ENCODE data around the gene PANX2. TPM values are rescaled to one million over a fixed set of nuclear protein-coding genes. Genes with fewer than 3 reads are reported as not detected.

Gene PANX2
- total and polyA plus RNA-seq, 2 experiments from 2014 or later = 2.8 to 5.1 TPM

- H3K4me3 ChIP-seq = no peak overlapping the region
Observed at GRCh38 chr22:50129121-50129736, 41.3 kb upstream of the PANX2 start.

More at GRCh38 chr22:50129121-50129736, 41.3 kb upstream of the PANX2 start:
- TF ChIP-seq, protein P1, sequence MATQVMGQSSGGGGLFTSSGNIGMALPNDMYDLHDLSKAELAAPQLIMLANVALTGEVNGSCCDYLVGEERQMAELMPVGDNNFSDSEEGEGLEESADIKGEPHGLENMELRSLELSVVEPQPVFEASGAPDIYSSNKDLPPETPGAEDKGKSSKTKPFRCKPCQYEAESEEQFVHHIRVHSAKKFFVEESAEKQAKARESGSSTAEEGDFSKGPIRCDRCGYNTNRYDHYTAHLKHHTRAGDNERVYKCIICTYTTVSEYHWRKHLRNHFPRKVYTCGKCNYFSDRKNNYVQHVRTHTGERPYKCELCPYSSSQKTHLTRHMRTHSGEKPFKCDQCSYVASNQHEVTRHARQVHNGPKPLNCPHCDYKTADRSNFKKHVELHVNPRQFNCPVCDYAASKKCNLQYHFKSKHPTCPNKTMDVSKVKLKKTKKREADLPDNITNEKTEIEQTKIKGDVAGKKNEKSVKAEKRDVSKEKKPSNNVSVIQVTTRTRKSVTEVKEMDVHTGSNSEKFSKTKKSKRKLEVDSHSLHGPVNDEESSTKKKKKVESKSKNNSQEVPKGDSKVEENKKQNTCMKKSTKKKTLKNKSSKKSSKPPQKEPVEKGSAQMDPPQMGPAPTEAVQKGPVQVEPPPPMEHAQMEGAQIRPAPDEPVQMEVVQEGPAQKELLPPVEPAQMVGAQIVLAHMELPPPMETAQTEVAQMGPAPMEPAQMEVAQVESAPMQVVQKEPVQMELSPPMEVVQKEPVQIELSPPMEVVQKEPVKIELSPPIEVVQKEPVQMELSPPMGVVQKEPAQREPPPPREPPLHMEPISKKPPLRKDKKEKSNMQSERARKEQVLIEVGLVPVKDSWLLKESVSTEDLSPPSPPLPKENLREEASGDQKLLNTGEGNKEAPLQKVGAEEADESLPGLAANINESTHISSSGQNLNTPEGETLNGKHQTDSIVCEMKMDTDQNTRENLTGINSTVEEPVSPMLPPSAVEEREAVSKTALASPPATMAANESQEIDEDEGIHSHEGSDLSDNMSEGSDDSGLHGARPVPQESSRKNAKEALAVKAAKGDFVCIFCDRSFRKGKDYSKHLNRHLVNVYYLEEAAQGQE (IDR thresholded peaks at IDR 0.05; ENCODE audit: unreplicated experiment) = no peak
- TF ChIP-seq ZNF462 (CRISPR knock-in tag; IDR thresholded peaks at IDR 0.05) = no peak
- ATAC-seq (no peak), DNase-seq (ENCODE audit: low spot score) (no peak)
- H3K4me1 Mint-ChIP-seq = no peaks in the 10 kb centered on the region
- Histone ChIP-seq H3K36me3 (ENCODE audit: insufficient read depth) (no peaks in the 10 kb centered on the region), H2AFZ (no peak overlapping the region), H3K4me2 (no peak overlapping the region), H4K20me1 (replicated peaks; ENCODE audit: insufficient read depth) (no peaks in the 10 kb centered on the region), H3K27me3 (ENCODE audit: insufficient read depth) (no peaks in the 10 kb centered on the region), H3K9me2 (ENCODE audit: insufficient read depth) (no peaks in the 10 kb centered on the region), H3K4me1 (ENCODE audit: insufficient read depth) (no peaks in the 10 kb centered on the region), H3K27ac (ENCODE audit: low read depth) (no peak overlapping the region), H3K79me2 (replicated peaks; ENCODE audit: insufficient read depth) (no peaks in the 10 kb centered on the region), H3F3A (replicated peaks; ENCODE audit: low read depth) (no peaks in the 10 kb centered on the region)
- H3K4me3 Mint-ChIP-seq = no peak overlapping the region
- no peak overlapping the region for H3K27ac Mint-ChIP-seq
- H3K36me3 Mint-ChIP-seq (ENCODE audit: low read depth) = no peaks in the 10 kb centered on the region
- H3K9me3 Mint-ChIP-seq = no peaks in the 10 kb centered on the region
- peaks cover 3% of the 10 kb centered on the region for H3K27me3 Mint-ChIP-seq (ENCODE audit: insufficient read depth, low read depth, poor library complexity)
